CD4-positive, alpha-beta T cell treated with Interleukin-1 beta for 1 hour (primary cell): Measurements from ENCODE around the gene KCNK7.

ENCODE experiments used
- DNase-seq, 2 donors: peaks; one replicate each; pipeline ENCODE4 v3.0.0-alpha.2; 2020 to 2022

The KCNK7 gene

GRCh38 chr11:65625628-65626342 lies 30.2 kb upstream of the KCNK7 start:
- peak; percentile 67 to 75 for DNase-seq

GRCh38 chr11:65624931-65625627 lies 29.5 kb upstream of the KCNK7 start:
- no peak for DNase-seq

GRCh38 chr11:65623852-65624616 lies 28.4 kb upstream of the KCNK7 start:
- DNase-seq, result no peak

- DNase-seq, result no peak
Measured at GRCh38 chr11:65623177-65623576, 27.6 kb upstream of the KCNK7 start.

DNA sequence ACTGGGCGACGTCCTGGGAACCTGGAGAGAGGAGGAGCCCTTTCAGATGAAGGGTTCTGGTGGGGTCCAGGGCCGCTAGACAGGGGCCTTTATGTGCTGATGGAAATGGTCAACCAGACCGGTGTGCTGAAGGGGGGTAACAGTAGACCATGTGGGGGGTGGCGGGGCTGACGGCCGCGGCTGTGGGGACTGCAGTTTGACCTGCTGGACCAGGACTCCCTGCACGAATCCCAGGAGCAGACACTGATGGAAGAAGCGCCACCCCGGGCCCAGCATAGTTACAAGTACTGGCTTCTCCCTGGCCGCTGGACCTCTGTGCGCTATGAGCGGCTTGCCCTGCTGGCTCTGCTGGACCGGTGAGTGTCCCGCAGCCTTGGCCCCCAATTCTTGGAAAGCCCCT lies 26.4 kb upstream of the KCNK7 start:
- DNase-seq, result no peak

DNA sequence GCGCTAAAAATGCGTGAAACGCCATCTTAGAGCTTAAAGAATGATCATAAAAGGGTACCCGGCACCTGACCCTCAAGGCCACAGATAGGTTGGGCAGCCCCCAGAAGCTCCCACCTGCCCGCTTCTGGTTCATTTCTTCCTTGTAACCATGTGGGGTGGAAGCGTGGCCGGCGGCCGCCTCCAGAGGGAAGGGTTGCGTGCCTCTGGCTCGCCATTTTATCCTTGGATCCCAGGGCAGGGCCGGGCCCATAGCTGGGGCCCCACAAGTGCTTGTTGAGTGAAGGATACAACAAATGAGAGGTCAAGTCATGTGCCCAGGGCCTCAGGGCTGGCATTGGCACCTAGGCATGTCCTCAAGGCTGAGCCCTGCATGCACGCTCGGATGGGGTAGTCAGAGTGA lies 25.9 kb upstream of the KCNK7 start:
- DNase-seq, result no peak

GRCh38 chr11:65620666-65621065 lies 25.1 kb upstream of the KCNK7 start:
- no peak for DNase-seq

DNA sequence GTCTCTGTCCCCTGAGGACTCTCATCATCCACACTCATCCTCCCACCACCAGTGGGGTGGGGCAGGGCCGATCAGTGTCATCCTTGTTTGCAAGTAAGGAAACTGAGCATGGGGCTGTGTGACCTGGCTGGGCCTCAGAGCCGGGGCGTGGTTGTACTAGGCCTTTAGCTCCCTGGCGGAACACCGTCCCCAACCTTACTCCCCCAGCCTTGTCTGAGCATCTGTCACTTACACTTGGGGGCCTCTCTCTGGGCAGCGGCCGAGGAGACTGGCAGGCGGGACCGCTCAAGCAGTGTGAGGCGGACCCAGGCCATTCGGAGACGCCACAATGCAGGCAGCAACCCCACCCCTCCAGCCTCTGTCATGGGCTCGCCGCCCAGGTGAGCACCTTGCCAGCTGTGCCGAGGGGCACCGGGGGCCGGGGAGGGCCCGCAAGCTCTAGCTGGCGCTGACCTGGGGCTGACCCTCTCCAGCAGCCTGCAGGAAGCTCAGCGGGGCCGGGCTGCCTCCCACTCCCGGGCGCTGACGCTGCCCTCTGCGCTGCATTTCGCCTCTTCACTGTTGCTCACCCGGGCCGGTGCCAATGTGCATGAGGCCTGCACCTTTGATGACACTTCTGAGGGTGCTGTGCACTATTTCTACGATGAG lies 23.8 kb upstream of the KCNK7 start:
- DNase-seq, result no peak

DNA sequence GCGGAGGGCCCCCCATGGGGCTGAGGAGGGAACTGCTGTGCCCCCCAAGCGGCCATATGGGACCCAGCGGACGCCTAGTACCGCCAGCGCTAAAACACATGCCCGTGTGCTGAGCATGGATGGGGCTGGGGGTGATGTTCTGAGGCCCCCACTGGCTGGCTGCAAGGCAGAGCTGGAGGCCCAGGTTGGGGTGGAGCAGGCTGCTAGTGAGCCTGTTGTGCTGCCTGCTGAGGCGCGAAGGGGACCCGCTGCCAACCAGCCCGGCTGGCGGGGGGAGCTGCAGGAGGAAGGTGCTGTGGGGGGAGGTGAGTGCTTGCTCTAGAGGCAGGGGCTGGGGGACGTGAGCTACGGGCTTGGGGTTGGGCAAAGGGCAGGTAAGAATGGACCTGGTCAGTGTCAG lies 23.2 kb upstream of the KCNK7 start:
- no peak for DNase-seq

- no peak for DNase-seq
Measured at GRCh38 chr11:65617990-65618751, 22.6 kb upstream of the KCNK7 start.

DNA sequence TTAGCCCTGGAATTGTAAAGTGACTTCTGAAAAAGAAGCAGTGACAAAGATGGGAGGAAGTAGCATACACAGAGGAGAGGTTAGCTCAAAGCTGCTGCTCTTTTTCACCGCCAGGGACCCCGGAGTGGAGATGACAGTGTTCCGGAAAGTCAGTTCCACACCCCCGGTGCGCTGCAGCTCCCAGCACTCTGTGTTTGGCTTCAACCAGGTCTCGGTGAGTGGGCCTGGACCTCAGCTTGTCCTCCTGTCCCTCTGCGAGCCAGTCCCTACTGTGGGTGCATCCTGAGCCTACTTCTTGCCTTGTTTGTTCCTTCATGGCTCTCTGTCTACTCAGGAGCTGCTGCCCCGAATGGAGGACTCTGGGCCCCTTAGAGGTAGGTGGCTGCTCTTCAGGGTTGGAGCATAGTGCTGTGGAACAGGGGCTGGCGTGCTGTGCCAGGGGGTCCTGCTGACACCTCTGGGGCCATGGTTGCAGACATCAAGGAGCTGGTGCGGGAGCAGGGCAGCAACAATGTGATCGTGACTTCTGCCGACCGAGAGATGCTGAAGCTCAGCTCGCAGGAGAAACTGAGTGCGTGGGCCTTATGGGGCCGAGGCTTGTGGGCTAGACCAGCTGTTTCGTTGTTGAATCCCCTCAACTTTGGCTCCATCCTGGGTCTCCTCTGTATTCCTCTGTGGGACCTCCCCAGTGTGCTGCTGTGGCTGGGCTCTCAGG lies 21.7 kb upstream of the KCNK7 start:
- DNase-seq, result no peak

GRCh38 chr11:65616575-65617001 lies 21.0 kb upstream of the KCNK7 start:
- DNase-seq, result no peak

DNA sequence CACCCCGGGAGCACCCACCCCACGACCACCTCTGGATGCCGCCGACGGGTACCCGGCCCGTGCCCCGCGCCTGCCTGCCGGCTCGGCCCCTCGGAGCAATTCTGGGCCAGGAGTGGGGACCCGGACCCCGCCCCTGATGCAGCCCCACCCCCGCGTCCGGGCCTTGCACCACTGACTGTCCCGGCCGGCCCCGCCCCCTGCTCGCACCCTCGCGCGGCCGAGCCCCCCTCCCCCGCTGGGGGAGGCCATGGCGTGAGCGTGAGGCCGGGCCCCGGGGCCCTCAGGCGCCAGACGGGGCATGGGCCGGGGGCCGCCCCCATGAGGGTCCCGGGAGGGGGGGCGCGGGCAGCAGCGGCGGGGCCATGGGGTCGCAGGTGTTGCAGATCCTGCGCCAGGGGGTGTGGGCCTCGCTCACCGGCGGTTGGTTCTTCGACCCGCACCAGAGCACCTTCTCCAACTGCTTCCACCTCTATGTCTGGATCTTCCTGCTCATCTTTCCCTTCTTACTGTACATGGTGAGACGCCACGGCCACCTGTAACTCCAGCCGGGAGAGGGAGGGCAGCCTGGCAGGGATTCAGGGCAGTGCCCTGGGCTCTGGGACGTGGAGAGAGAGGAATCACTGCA lies 20.5 kb upstream of the KCNK7 start:
- no peak for DNase-seq

GRCh38 chr11:65615229-65615949 lies 19.8 kb upstream of the KCNK7 start, which contains the start of gene PCNX3:
Gene PCNX3, plus strand, starts transcription at chr11:65615776. Its CDS starts 536 bp downstream, at chr11:65616312.
- peak; percentile 100 for DNase-seq

DNA sequence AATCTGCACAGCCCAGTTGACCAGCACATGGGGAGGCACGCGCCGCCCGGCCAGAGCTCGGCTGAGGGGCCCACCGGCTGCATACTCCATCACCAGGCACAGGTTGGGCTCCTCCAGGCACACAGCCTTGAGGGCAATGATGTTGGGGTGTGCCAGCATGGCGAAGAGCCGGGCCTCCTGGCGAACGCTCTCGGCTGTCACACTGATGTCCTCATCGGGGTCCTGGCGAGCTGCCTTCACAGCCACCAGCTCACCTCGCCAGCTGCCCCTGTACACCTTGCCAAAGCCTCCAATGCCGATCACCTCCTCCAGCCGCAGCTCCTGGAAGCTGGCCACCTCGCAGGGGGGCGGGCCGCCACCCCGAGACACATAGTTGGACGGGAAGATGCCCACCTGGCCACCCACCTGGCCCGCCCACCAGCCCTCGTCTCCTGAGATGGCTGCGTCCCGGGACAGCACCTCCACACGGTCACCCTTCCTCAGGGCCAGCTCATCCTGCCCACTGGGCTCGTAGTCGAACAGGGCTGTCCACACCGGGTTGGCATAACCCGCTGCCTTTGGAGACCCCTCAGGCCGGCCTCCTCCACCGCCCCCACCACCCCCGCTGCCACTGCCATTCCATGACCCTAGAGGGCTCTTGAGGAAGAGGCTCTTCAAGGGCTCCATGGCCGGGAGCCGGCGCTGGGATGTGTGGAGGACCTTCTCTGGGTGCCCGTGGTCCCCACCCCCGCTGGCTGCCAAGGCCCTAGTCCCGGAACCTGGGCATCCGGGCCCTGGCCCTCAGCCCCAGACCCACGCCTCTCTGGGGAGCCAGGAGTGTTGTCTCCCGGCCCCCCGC lies 17.7 kb upstream of the KCNK7 start:
- DNase-seq, result no peak

- DNase-seq, result no peak
Measured at GRCh38 chr11:65612691-65613090, 17.1 kb upstream of the KCNK7 start.

- no peak for DNase-seq
Measured at GRCh38 chr11:65611758-65612603, 16.4 kb upstream of the KCNK7 start.

GRCh38 chr11:65611028-65611757 lies 15.6 kb upstream of the KCNK7 start:
- DNase-seq, result peak in 1 of 2 donors; percentile 62
